ENCODE data around the gene TIMM22. TPM values are rescaled to one million over a fixed set of nuclear protein-coding genes. Genes with fewer than 3 reads are reported as not detected.
A peak's percentile ranks its signal among the peaks of the same experiment; 100 is the strongest.

The TIMM22 gene
- total and polyA plus RNA-seq, 2 of the 13 experiments (the other 11 are each of a cell fraction or from before 2014, with no cell fraction given) = 6.2 to 15.5 TPM

- TF ChIP-seq ISX (CRISPR knock-in tag; conservative IDR thresholded peaks at IDR 0.05) (no peak), ZBTB10 (CRISPR knock-in tag; IDR thresholded peaks at IDR 0.05; ENCODE audit: borderline replicate concordance) (no peak), ZFP41 (CRISPR knock-in tag; IDR thresholded peaks at IDR 0.05; ENCODE audit: borderline replicate concordance) (no peak), ZNF337 (CRISPR knock-in tag; IDR thresholded peaks at IDR 0.05; ENCODE audit: borderline replicate concordance, low read depth) (no peak), ZNF431 (CRISPR knock-in tag; IDR thresholded peaks at IDR 0.05; ENCODE audit: borderline replicate concordance, low read depth) (no peak), ZNF543 (CRISPR knock-in tag; IDR thresholded peaks at IDR 0.05) (0 out of 2 replicates have a peak, but pooled peaks have one; percentile 37), CEBPB (IDR thresholded peaks at IDR 0.05; ENCODE audit: borderline replicate concordance, low read depth, low read length) (no peak), GTF2F1 (IDR thresholded peaks at IDR 0.05; ENCODE audit: low read length) (no peak), ZNF687 (CRISPR knock-in tag; IDR thresholded peaks at IDR 0.05) (peak; percentile 29), KIAA2018 (CRISPR knock-in tag; IDR thresholded peaks at IDR 0.05; ENCODE audit: borderline replicate concordance) (no peak), PHB2 (IDR thresholded peaks at IDR 0.05; ENCODE audit: partially characterized antibody) (no peak), ZMYM2 (CRISPR knock-in tag; IDR thresholded peaks at IDR 0.05) (no peak), REPIN1 (CRISPR knock-in tag; IDR thresholded peaks at IDR 0.05; ENCODE audit: borderline replicate concordance, low read depth) (no peak)
These were observed 16.3 kb upstream of the TIMM22 start (continued) for GRCh38 chr17:980406-981291.
